H1 (cell line): ENCODE data around the gene AHRR. TPM values are rescaled to one million over a fixed set of nuclear protein-coding genes. Genes with fewer than 3 reads are reported as not detected.

ENCODE experiments used
- CTCF ChIA-PET: fragments of 300-600 bp; sonication (Branson Sonifier 250); formaldehyde crosslinking; loops from one replicate; lab custom pipeline; 2021; ENCODE audit not compliant: partially characterized antibody; lab: Charles Lee
- POLR2A ChIA-PET: fragments of 300-600 bp; sonication (Branson Sonifier 250); formaldehyde crosslinking; loops from one replicate; lab custom pipeline; 2021; ENCODE audit warnings: inconsistent platforms; ENCODE audit not compliant: partially characterized antibody; lab: Charles Lee
- DNase-seq, 2 experiments: peaks; one replicate each; pipeline versions ENCODE4 v3.0.0 to v3.0.0-alpha.2; 2010 to 2022; ENCODE audit warnings: low spot score in 2 of 2, low read depth in 1 of 2, mixed read lengths in 1 of 2
- FAIRE-seq: peaks from 2 replicates; lab custom pipeline; 2011; peaks lifted over from hg19 to GRCh38; lab: Jason Lieb, UNC
- H2AFZ ChIP-seq: 2 replicates; pipeline ENCODE4 v1.8.1; 2012; ENCODE audit warnings: low read length, inconsistent platforms
- H2AK5ac ChIP-seq: 2 replicates; pipeline ENCODE4 v1.6.1; 2013; ENCODE audit warnings: low read depth, low read length
- H2BK120ac ChIP-seq: replicated peaks from 2 replicates; pipeline ENCODE3; 2013; ENCODE audit warnings: low read depth, low read length, inconsistent platforms
- H2BK12ac ChIP-seq: 2 replicates; pipeline ENCODE4 v1.6.1; 2013; ENCODE audit warnings: low read depth, low read length
- H2BK15ac ChIP-seq: 2 replicates; pipeline ENCODE4 v1.6.1; 2013; ENCODE audit warnings: low read length
- H2BK20ac ChIP-seq: 2 replicates; pipeline ENCODE4 v1.6.1; 2013; ENCODE audit warnings: low read length
- H2BK5ac ChIP-seq: 2 replicates; pipeline ENCODE4 v1.6.1; 2013; ENCODE audit warnings: low read depth, low read length
- H3K14ac ChIP-seq: 2 replicates; pipeline ENCODE4 v1.6.1; 2013; ENCODE audit warnings: inconsistent platforms; ENCODE audit not compliant: insufficient read length
- H3K18ac ChIP-seq: 2 replicates; pipeline ENCODE4 v1.6.1; 2013; ENCODE audit warnings: low read length; ENCODE audit errors: extremely low read depth
- H3K23ac ChIP-seq: 2 replicates; pipeline ENCODE4 v1.6.1; 2013; ENCODE audit warnings: inconsistent platforms; ENCODE audit not compliant: insufficient read length
- H3K23me2 ChIP-seq: 2 replicates; pipeline ENCODE4 v1.6.1; 2013; ENCODE audit warnings: low read depth, low read length
- H3K27ac ChIP-seq: 2 replicates; pipeline ENCODE4 v1.6.1; 2011; ENCODE audit warnings: low read depth, low read length, inconsistent platforms
- H3K27me3 ChIP-seq, 4 experiments: replicated peaks in 1 of 4; 1 replicate in 1 of 4; 2 replicates in 3 of 4; pipeline versions ENCODE4 v1.6.1 to v1.8.1; 2011 to 2013; ENCODE audit warnings: low read length in 3 of 4, mild to moderate bottlenecking in 3 of 4, inconsistent platforms in 2 of 4, mixed read lengths in 2 of 4, moderate library complexity in 1 of 4; ENCODE audit not compliant: control insufficient read depth in 3 of 4, insufficient read depth in 3 of 4; ENCODE audit errors: extremely low read depth in 1 of 4
- H3K36me3 ChIP-seq, 4 experiments: 2 replicates each; pipeline versions ENCODE4 v1.6.1 to v1.8.1; 2011 to 2013; ENCODE audit warnings: mild to moderate bottlenecking in 4 of 4, low read length in 3 of 4, moderate library complexity in 2 of 4, control low read depth in 1 of 4, inconsistent platforms in 1 of 4; ENCODE audit not compliant: insufficient read depth in 4 of 4, control insufficient read depth in 2 of 4
- H3K4ac ChIP-seq: replicated peaks from 2 replicates; pipeline ENCODE3; 2013; ENCODE audit warnings: low read length, low read depth, mixed read lengths, inconsistent platforms; ENCODE audit not compliant: insufficient read length
- H3K4me1 ChIP-seq, 4 experiments: replicated peaks in 1 of 4; 1 replicate in 1 of 4; 2 replicates in 3 of 4; pipeline versions ENCODE4 v1.6.1 to v1.8.1; 2011 to 2013; ENCODE audit warnings: low read length in 3 of 4, inconsistent platforms in 2 of 4, mixed read lengths in 1 of 4; ENCODE audit not compliant: insufficient read depth in 4 of 4, control insufficient read depth in 3 of 4
- H3K4me2 ChIP-seq, 2 experiments: 2 replicates each; pipeline versions ENCODE4 v1.6.1 to v1.8.1; 2011 to 2013; ENCODE audit warnings: low read depth in 2 of 2, low read length in 2 of 2, control low read depth in 1 of 2, inconsistent platforms in 1 of 2, mild to moderate bottlenecking in 1 of 2; ENCODE audit not compliant: insufficient read depth in 1 of 2
- H3K4me3 ChIP-seq, 4 experiments: fragments of 200-600, 300-600 bp in 1 of 4; sonication (generic), shearing (Covaris generic), sonication (Bioruptor Twin) in 1 of 4; 2 replicates each; pipeline versions ENCODE4 v1.5.1 to v1.8.1; 2011 to 2016; ENCODE audit warnings: low read length in 4 of 4, low read depth in 3 of 4, control low read depth in 2 of 4, inconsistent platforms in 2 of 4, mild to moderate bottlenecking in 2 of 4, mixed read lengths in 1 of 4, moderate library complexity in 1 of 4; ENCODE audit not compliant: insufficient read depth in 2 of 4; ENCODE audit errors: extremely low read depth in 1 of 4
- H3K56ac ChIP-seq: replicated peaks from 2 replicates; pipeline ENCODE3; 2013; ENCODE audit warnings: low read depth, mild to moderate bottlenecking, mixed read lengths, low read length, inconsistent platforms; ENCODE audit not compliant: insufficient read length
- H3K79me1 ChIP-seq: 2 replicates; pipeline ENCODE4 v1.6.1; 2013; ENCODE audit warnings: low read depth, low read length, control low read depth
- H3K79me2 ChIP-seq, 2 experiments: 2 replicates each; pipeline versions ENCODE4 v1.6.1 to v1.8.1; 2012 to 2013; ENCODE audit warnings: low read length in 2 of 2, mild to moderate bottlenecking in 2 of 2, inconsistent platforms in 1 of 2; ENCODE audit not compliant: insufficient read depth in 2 of 2, control insufficient read depth in 1 of 2
- H3K9ac ChIP-seq, 4 experiments: replicated peaks in 1 of 4; 1 replicate in 1 of 4; 2 replicates in 3 of 4; pipeline versions ENCODE4 v1.6.1 to v1.8.1; 2011 to 2013; ENCODE audit warnings: low read depth in 3 of 4, low read length in 3 of 4, control low read depth in 2 of 4, mild to moderate bottlenecking in 2 of 4, moderate library complexity in 2 of 4, inconsistent platforms in 1 of 4; ENCODE audit errors: extremely low read depth in 1 of 4
- H3K9me3 ChIP-seq, 2 experiments: 2 replicates each; pipeline versions ENCODE4 v1.6.1 to v1.8.1; 2012 to 2013; ENCODE audit warnings: mild to moderate bottlenecking in 2 of 2, moderate library complexity in 2 of 2, control low read depth in 1 of 2, inconsistent platforms in 1 of 2, low read depth in 1 of 2, low read length in 1 of 2, mixed read lengths in 1 of 2; ENCODE audit not compliant: insufficient read depth in 2 of 2
- H4K20me1 ChIP-seq, 2 experiments: replicated peaks in 1 of 2; 2 replicates each; pipeline versions ENCODE3 to v1.8.1; 2011 to 2013; ENCODE audit warnings: inconsistent platforms in 2 of 2, low read length in 2 of 2, mild to moderate bottlenecking in 1 of 2; ENCODE audit not compliant: insufficient read depth in 2 of 2, control insufficient read depth in 1 of 2
- H4K5ac ChIP-seq: 2 replicates; pipeline ENCODE4 v1.6.1; 2013; ENCODE audit warnings: low read length, low read depth, mixed read lengths, inconsistent platforms; ENCODE audit not compliant: insufficient read length
- H4K8ac ChIP-seq: 2 replicates; pipeline ENCODE4 v1.8.0; 2013; ENCODE audit warnings: mild to moderate bottlenecking, moderate library complexity, low read length, inconsistent platforms; ENCODE audit not compliant: insufficient read depth; ENCODE audit errors: extremely low read depth
- H4K91ac ChIP-seq: replicated peaks from 2 replicates; pipeline ENCODE3; 2013; ENCODE audit warnings: low read length, mixed read lengths, inconsistent platforms; ENCODE audit not compliant: insufficient read length
- EGR1 ChIP-seq: IDR thresholded peaks from 2 replicates; pipeline ENCODE4 v1.6.1; 2011; ENCODE audit warnings: low read depth, low read length, borderline replicate concordance
- MAFK ChIP-seq: IDR thresholded peaks from 2 replicates; pipeline ENCODE4 v1.6.1; 2012; ENCODE audit warnings: low read depth, mild to moderate bottlenecking, improper control_type of control experiment, low read length
- YY1 ChIP-seq: IDR thresholded peaks from 2 replicates; pipeline ENCODE4 v1.6.1; 2011; ENCODE audit warnings: low read depth, mild to moderate bottlenecking, low read length
- WGBS, 2 experiments: shearing (Covaris generic) in 1 of 2; methylation state at CpG; one replicate each; pipeline versions ENCODE4 v1.1.6 to v1.1.7; 2013 to 2015; ENCODE audit warnings: low lambda C conversion rate in 2 of 2, mixed read lengths in 2 of 2, inconsistent platforms in 1 of 2, low coverage in 1 of 2, missing lambda C conversion rate in 1 of 2; ENCODE audit not compliant: insufficient replicate concordance in 2 of 2, insufficient coverage in 1 of 2, insufficient read length in 1 of 2; ENCODE audit errors: extremely low coverage in 1 of 2, missing lambda C conversion rate in 1 of 2; 5-methylcytosine and 5-hydroxymethylcytosine counted together
- polyA plus RNA-seq, 7 experiments: library from polyadenylated mRNA; depleted of rRNA in 3 of 7; stranded (reverse) in 5 of 7; unstranded in 2 of 7; fragments of >200 nt in 5 of 7; fragments of 200-250 nt in 2 of 7; gene quantifications; 1 replicate in 5 of 7; 2 replicates in 1 of 7; 4 replicates in 1 of 7; pipeline versions ENCODE4 v1.2.1 to v1.2.3, GENCODE V29; 2011 to 2013; ENCODE audit warnings: missing spikeins in 2 of 7, mixed read lengths in 2 of 7
- total RNA-seq: library from RNA; stranded (reverse); fragmentation: NEBNext Ultra II Directional; extraction: Animal tissue kit (Norgen Biotek cat#: 25700); gene quantifications from 2 replicates; pipeline ENCODE4 v1.2.1, GENCODE V29; 2021
- TF ChIP-seq, protein P1 (sequence below), 3 experiments: IDR thresholded peaks; 1 replicate in 2 of 3; 2 replicates in 1 of 3; pipeline versions ENCODE4 v1.5.1 to v1.6.1; 2011; ENCODE audit warnings: low read length in 3 of 3, mild to moderate bottlenecking in 3 of 3, inconsistent platforms in 2 of 3, low read depth in 1 of 3, moderate library complexity in 1 of 3; ENCODE audit not compliant: insufficient read depth in 1 of 3; ENCODE audit errors: control extremely low read depth in 1 of 3

Gene AHRR
- total and polyA plus RNA-seq, 2 of the 8 experiments (the other 6 are each of a cell fraction or from before 2014, with no cell fraction given) = 0.41 to 0.80 TPM

DNA sequence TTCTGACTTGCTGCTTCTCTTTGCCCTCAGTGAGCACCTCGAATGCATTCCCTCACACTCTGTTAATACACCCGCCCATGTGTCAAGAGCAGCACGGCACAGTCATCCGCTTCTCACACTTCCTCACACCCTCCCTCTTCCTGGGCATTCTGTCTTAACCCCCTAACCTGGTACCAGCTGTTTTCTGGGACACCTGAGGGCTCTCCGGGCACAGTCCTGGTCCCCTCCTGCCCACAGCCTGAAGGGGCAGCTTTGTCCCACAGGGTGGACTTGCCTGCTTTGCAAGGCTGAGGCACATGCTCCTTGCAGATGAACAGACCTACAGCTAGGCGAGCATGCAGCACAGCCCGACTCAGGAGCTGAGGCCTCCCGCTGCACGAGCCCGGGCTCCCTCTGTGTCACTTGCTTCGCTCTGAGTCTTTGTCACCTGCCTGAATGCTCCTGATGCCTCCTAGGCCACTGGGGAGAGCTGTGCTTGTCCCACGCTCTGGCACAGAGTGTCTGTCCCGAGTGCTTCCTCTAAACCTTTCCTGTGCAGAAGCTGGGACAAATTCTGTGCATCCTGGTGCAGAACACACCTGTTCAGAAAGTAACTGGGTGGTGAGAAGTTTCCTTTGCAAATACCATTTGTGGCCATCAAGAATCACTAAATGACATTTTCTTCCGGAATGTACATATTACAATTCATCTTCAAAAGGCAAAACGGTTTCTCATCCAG is 47.8 kb downstream of the AHRR start:
- no peak overlapping the region for H2BK15ac ChIP-seq
- peaks cover 3% of the 10 kb centered on the region; the same call in 1 of the 2 replicates for H3K23me2 ChIP-seq
- H3K4me2 ChIP-seq = no peak overlapping the region
- no peaks in the 10 kb centered on the region for H3K9me3 ChIP-seq
- no peak overlapping the region for H3K23ac ChIP-seq
- no peak overlapping the region for H2AFZ ChIP-seq
- H3K14ac ChIP-seq = no peak overlapping the region
- H4K91ac ChIP-seq = no peak overlapping the region
- POLR2A ChIA-PET = interaction anchor here (1.2 kb wide), 1 partner anchor 10 kb away, joined by 3 read pairs; no protein-coding TSS in a partner anchor
- FAIRE-seq (no peak), DNase-seq (peak in 1 of 2 experiments; percentile 41)
- no peak overlapping the region for H2BK12ac ChIP-seq
- no peak overlapping the region for H2BK20ac ChIP-seq
- no peaks in the 10 kb centered on the region for H3K79me1 ChIP-seq
- H2AK5ac ChIP-seq = no peak overlapping the region
- H4K8ac ChIP-seq = no peak overlapping the region; the same call in 1 of the 2 replicates
- H3K36me3 ChIP-seq = no peaks in the 10 kb centered on the region
- no peaks in the 10 kb centered on the region for H4K20me1 ChIP-seq
- peaks cover 0 to 13% (median 7%) of the 10 kb centered on the region in 4 experiments; a peak in 5 of 7 replicates for H3K27me3 ChIP-seq
- peaks cover 0 to 14% (median 5%) of the 10 kb centered on the region in 4 experiments; a peak in 5 of 7 replicates for H3K4me1 ChIP-seq
- H2BK5ac ChIP-seq = no peak overlapping the region
- no peak overlapping the region for H2BK120ac ChIP-seq
- no peak overlapping the region for H3K9ac ChIP-seq
- no peak overlapping the region for H3K27ac ChIP-seq
- 86% methylated on average over 14 of the region's 15 CpGs; no CpG with 5 or more reads in 1 of the 2 experiments for WGBS, 2 experiments
- no peak overlapping the region for H3K4ac ChIP-seq
- no peak overlapping the region for H4K5ac ChIP-seq
- H3K56ac ChIP-seq = no peak overlapping the region
- no peak overlapping the region for H3K18ac ChIP-seq
- CTCF ChIA-PET = interaction anchor here (1.5 to 2.0 kb wide), 4 partner anchors 9 to 61 kb away, joined by 4 to 10 read pairs (median 6); no protein-coding TSS in a partner anchor
- H3K79me2 ChIP-seq = no peaks in the 10 kb centered on the region
- no peak overlapping the region for H3K4me3 ChIP-seq
- TF ChIP-seq EGR1 = no peak
- TF ChIP-seq YY1 = no peak
- TF ChIP-seq, protein P1, sequence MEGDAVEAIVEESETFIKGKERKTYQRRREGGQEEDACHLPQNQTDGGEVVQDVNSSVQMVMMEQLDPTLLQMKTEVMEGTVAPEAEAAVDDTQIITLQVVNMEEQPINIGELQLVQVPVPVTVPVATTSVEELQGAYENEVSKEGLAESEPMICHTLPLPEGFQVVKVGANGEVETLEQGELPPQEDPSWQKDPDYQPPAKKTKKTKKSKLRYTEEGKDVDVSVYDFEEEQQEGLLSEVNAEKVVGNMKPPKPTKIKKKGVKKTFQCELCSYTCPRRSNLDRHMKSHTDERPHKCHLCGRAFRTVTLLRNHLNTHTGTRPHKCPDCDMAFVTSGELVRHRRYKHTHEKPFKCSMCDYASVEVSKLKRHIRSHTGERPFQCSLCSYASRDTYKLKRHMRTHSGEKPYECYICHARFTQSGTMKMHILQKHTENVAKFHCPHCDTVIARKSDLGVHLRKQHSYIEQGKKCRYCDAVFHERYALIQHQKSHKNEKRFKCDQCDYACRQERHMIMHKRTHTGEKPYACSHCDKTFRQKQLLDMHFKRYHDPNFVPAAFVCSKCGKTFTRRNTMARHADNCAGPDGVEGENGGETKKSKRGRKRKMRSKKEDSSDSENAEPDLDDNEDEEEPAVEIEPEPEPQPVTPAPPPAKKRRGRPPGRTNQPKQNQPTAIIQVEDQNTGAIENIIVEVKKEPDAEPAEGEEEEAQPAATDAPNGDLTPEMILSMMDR (IDR thresholded peaks at IDR 0.05; ENCODE audit: control extremely low read depth in 1 of 3, insufficient read depth in 1 of 3, low read depth in 1 of 3, low read length in 3 of 3) = no peak
- TF ChIP-seq MAFK = no peak
